LNCAP (cell line): ENCODE data around the gene MTERF4.

Experiments used
- CTCF ChIP-seq: fragments of 450-650 bp; IDR thresholded peaks from 2 replicates; pipeline ENCODE4 v1.5.1; 2017; ENCODE audit warnings: mild to moderate bottlenecking

The MTERF4 gene

GRCh38 chr2:241109210-241110088 is 7.4 kb upstream of the MTERF4 start:
- TF ChIP-seq CTCF: no peak

- no peak for TF ChIP-seq CTCF
Measured at GRCh38 chr2:241108271-241109209, 6.5 kb upstream of the MTERF4 start.

GRCh38 chr2:241107031-241107783 is 5.1 kb upstream of the MTERF4 start:
- no peak for TF ChIP-seq CTCF

GRCh38 chr2:241105641-241106040 is 3.6 kb upstream of the MTERF4 start:
- TF ChIP-seq CTCF: no peak

GRCh38 chr2:241103176-241103595 is 1.1 kb upstream of the MTERF4 start:
- TF ChIP-seq CTCF: no peak

- no peak for TF ChIP-seq CTCF
Measured at GRCh38 chr2:241099246-241099645, 2.8 kb downstream of the MTERF4 start.

- TF ChIP-seq CTCF: no peak
Measured at GRCh38 chr2:241096979-241097378, 5.1 kb downstream of the MTERF4 start.
